GM21576 (cell line): ENCODE results near the gene CHST10.

Experiments
- ATAC-seq: cut with Tn5 transposase; IDR thresholded peaks from one replicate; pipeline ENCODE4 v1.9.1; 2021; ENCODE audit warnings: mild to moderate bottlenecking, moderate library complexity; ENCODE audit not compliant: unreplicated experiment

Gene CHST10

DNA sequence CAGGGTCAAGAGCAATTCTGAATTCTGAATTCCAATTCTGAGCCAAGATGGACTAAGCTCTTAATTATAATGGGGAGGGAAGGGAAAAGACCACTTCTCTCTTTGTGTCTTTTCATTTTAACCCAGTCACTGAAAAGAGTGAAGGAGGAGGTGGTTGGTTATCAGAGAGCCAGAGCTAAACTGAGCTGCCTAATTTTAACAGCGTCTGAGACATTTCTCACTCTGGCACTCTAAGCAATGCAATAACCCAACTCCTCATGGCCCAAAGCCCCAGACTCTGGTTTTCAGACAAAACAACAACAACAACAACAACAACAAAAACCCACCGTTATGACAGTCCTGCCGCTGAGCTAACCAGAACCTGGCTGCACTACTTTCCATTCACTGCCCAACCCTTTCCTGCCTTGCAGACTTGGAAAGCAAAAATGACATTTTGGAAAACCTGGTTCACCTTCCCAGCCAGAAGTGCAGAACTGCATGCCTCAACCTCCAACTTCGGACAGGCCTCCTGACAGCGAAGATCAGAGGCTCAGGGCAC lies 1.0 kb downstream of the CHST10 start:
- no peak for ATAC-seq

DNA sequence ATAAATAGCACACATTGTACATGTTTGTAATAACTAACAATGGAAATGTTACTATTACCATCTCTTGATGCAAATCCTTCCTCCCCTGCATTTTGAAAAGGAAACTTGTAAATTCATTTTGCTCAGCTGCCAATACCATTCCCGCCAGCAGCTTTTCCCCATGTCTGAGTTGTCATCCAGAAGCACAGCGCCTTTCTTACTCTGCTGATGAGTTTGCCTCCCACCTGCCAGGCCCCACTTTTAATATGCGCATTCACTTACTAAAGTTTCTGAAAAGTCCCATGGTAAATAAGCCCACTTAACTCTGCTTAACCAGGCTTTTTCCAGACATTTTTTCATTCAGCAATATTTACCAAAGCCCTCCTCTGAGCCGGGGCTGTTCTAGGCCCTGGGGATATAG lies 3.9 kb downstream of the CHST10 start:
- no peak for ATAC-seq

DNA sequence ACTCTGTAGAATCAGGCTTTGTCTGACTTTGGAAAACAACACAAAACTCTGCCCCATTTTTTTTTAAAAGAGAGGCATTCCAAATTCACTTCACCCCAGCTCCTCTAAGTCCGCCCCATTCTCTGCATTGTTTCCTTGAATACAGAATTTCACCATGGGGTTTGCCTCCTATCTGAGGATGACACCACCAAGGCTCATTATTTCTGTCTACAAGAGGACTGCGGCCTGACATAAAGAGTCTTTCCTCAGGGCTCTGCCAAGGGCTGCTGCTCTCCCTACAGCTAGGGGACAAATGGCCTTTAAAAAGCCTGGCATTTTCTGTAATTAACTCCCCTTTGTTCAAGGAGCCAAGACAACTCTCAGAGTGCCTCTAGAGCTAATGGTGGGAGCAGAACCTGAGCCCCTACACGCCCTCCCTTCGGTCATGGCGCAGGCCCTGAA lies 4.6 kb downstream of the CHST10 start:
- ATAC-seq = no peak

DNA sequence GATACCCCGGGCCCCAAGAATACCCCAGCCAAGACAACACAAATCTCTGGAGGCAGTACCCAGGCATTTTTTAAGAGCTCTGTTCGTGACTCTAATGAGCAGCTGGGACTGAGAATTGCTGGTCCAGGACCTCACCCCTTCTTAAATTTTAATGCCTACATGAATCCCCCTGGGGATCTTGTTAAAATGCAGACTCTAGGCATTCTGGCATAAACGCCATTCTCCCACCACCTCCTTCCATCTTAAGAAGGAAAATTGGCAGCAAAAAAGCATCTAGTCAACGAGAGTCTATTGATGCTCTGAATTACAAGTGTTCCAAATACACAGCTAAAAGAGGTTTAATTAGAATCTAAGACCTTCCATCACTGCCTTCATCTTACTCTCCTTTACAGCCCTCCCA lies 5.0 kb downstream of the CHST10 start:
- ATAC-seq = no peak

DNA sequence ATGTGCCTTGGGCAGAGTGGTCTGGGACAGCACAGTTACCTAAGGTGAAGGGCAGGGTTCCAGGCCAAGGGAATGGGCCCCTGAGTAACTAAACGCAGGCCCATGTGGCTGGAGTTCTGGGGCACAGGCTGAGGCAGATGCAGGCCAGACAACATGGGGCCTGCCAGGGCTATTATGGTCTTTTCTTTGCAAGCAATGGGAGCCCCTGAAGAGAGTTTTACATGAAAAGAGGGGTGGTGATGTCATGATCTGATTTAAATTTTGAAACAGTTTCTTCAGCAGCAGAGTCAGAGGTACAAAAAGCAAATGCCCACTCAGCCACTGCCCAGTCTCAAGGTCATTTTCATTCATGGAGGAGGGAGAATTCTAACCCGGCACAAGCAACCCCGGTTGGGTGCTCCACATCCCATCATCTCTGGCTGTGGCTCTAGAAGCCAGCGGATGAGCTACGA lies 5.6 kb downstream of the CHST10 start:
- no peak for ATAC-seq

DNA sequence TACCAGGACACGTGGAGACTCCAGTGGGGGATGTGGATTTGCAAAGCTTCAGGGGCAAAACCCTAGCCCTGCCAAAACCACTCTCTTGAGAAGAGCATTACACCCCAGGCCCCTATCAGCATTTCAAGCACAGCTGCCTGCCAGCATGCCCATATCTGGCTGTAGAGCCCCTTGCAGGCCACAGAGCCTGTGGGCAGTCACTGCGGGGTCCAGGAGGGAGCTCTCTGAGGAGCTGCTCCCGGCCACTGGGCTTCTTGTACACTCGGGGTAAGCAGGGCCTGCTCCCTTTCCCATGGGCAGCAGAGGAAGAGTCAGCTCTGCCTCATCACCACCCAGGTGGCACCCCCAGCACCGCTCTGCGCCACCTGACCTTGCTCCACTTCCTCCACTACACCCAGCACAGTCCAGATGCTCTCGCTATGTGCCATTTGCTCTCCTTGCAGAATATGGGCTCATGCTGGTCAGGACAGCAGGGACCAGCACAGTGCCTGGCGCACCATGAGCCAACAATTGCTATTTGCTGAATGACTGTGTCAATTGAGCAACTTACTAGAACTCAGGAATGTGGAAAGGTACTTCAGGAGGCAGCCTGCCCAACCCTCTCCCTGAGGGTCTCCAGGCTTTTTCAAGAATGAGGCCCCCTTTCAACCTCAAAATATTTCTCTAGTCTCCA lies 7.4 kb downstream of the CHST10 start:
- no peak for ATAC-seq

DNA sequence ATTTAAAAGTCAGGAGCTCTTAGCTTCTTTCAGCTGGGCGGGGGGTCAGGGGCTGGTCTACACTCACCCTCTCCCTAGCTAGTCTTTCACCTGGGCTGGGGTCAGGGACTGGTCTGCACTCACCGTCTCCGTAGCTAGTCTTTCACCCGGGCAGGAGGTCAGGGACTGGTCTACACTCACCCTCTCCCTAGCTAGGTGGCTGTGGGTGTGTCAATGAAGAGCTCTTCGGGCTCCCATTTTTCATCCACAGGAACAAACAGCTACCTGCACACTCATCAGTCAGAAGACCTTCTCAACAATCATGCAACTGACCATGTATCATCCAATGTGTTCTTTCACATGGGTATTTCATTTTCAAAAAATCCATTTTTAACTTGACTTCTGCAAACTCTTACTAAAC lies 8.0 kb downstream of the CHST10 start:
- no peak for ATAC-seq

DNA sequence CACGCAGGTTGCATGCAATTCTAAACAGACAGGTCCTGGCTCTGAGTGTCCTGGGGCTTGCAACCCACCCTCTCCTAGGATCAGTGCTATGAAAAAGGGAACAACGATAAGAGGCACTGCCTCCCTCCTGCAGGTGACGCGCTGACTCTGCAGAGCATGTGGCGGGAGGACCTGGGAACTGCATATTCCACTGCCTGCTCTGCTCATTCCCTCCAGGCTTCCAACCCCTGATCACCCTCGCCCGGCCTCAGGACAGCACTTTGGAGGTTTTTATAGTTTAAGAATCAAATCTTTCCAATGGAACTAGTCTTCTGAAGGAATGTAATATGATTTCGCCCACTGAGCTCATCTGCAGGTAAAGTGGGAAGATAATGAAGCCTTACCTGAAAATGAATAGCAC lies 8.5 kb downstream of the CHST10 start:
- no peak for ATAC-seq

DNA sequence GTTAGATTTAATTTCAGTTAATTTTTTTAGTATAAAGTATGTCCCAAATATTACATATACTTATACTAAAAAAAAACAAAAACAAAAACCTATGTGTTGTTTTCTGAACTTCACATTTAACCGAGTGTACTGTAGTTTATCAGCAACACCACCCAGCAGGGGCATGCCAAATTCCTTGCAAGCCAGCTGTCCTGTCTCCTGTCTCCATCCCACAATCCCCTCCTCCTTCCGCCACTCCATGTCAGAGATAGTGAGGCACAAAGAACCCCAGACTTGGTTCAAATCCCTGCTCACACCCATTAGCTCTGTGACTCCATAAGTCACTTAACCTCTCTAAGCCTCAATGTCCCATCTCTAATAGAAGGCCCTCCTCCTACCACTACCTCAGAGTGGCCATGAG lies 9.4 kb downstream of the CHST10 start:
- no peak for ATAC-seq

DNA sequence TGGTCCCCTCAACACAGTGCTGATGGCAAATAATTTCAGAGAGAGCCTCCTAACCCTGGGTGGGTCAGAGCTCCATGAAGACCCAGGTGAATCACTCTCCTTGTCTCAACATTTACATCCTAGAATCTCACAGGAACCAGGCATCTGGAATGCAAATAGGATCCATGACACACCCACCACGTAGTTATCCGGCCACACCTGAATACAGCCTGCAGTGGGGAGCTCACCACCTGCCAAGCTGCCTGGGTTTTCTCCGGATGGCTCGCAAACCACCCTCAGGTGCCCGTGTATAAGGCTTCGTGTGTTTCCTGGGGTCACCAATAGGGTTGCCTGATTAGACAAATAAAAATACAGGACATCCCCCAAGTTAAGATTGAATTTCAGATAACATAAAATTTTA lies 9.9 kb downstream of the CHST10 start:
- ATAC-seq = no peak

DNA sequence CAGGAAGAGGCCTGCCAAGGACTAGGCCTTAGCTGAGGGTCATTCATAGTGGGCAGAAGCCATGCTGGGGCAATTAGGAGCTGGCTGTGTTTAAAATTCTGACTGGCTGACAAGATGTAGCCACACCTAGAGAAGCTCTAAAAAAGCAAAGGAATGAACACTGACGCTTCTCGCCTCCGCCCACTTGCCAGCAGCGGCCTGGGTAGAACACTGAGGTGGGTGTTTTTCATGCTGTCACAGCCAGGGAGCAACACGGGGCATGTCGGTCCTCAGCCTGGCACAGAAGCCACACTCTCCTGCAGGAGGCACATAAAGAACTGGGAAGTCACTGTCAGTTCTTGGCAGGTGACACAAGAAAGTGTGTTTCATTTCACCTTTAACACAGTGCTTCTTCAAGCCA lies 10.4 kb downstream of the CHST10 start:
- no peak for ATAC-seq

DNA sequence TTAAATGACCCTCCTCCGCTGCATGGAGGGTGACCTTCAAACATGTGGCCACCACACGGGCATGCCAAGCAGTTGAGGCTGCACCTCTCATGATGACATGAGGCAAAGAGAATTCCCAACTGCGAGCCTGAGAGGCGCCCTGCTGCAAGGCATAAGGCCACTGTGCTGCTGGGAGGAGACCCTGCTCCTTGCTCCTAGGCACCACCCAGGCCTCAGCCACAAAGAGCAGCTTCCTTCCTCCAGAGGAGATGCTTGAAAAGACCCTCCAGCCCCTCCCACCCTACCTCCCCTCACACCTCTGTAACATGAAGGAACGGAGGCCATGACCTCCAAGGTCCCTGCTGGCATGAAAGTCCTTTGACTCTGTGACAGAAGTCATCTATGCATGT lies 11.4 kb downstream of the CHST10 start:
- ATAC-seq = no peak

DNA sequence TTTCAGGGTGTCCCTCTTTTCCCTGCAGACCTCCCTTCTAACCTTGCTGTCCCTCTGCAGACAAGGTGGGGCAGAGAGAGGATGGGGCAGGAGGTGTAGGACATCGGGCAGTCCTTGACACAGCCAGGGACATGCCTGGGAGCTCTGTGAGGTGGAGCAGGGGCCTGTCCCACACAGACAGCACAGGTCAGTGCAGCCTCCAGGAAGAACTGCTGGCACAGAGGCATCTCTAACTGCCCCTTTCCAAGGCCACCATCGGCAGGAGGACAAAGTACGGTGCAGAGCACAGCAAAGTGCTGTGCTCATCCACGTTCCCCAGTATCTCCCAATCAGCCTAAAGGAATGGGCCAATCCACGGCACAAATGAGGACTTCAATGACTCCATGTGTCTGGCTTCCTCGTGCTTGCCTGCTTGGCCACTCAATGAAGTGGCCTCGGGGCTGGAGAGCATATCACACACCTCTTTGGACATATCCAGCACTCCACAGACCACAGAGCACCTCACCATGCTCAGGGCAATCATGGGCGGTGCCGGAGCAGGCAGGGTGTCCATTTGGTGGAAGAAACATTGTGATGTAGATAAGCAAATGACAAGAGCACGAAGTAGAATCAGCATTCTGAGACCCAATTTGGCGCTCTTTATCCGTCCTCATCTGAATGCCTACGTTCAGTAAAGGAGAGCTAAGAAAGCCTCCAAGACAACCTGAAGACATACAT lies 11.9 kb downstream of the CHST10 start:
- no peak for ATAC-seq

DNA sequence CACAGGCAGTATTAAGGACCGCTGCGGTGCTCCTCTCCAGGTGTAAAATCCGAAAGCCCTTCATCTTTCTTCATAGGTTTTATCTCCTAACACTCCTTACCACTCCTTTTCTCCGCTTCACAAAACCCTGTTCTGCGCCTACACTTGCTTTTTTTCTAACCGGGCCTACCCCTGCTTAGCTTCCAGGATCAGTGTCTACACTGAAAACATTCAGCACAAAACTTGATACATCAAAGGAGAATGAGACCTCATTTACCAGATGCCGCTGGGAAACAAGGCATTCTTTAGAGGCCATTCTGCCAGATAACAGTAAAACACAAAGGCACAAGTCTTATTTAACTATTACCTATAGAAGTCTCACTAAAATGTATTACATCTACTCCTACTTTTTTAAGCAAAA lies 13.1 kb downstream of the CHST10 start:
- ATAC-seq = no peak

DNA sequence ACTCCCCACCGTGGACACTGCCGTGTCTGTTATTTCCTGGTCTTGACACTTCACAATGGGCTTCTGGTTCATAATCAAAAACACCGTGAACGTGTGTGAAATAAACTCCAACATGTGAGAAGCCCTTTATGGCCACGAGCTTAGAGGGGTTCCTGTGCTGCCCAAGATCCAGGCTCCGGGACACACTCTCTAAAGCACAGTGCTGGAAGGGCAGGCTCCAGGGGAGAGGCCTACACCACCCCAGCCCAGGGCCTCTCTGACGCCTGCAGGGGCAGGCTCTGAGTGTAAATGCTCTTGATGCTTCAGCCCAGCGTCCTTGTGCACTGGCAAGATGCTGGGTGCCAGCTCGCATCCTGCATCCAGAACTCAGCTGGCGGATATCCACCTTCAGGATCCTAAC lies 13.7 kb downstream of the CHST10 start:
- ATAC-seq = no peak

DNA sequence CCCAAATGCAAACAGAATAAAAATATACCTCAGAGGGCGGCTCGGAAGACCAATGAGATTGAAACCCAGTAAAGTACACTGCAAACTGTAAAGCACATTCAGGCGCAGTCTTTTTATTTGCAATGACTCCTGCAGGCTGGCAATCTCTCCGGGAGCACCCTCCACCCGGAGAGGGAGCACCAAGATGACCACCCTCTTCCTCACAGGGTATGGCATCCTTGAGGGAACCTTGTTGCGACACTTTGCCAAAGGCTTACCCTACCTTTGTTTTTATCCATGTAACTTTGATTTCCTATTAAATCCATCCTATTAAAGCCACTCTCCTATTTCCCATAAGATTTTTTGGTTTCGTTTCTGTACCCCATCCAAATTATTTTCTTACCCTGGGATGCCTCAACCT lies 16.2 kb downstream of the CHST10 start:
- no peak for ATAC-seq

DNA sequence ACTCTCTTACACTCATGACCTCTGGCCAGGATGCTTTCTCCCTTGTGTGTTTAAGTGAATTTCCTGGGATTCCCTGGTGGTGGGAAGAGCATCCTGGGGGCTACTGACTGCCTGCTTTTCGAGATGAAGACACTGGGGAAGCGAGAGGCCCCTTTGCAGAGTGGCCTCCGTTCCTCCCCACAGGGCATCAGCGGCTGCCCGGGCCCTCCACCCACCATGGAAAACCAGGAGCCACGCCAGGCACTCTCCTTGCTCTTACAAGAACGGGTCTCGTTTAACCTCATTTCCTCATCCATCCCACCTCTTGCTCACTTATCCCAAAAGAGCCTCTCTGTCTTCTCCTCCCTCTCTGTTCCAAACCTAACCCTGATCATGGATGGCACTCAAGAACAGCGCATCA lies 17.8 kb downstream of the CHST10 start:
- no peak for ATAC-seq

DNA sequence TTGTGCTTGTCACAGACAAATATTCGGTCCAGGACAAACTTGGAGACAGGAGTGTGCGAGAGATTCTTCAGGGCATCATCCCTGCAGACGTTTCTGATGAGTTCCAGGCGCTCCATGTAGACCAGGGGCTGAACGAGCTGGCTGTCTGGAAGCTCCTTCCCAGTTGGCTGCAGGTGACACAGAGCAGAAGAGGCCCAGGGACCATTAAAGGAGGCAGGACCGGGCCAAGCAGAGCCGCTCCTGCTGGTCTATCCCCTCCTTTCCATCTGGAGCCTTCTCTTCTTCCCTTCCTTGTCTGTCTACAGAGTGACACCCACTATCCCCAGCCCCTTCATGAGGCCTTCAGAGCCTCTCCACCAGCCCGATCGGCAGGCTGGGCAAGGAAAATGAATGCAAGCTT lies 19.5 kb downstream of the CHST10 start:
- ATAC-seq = no peak

DNA sequence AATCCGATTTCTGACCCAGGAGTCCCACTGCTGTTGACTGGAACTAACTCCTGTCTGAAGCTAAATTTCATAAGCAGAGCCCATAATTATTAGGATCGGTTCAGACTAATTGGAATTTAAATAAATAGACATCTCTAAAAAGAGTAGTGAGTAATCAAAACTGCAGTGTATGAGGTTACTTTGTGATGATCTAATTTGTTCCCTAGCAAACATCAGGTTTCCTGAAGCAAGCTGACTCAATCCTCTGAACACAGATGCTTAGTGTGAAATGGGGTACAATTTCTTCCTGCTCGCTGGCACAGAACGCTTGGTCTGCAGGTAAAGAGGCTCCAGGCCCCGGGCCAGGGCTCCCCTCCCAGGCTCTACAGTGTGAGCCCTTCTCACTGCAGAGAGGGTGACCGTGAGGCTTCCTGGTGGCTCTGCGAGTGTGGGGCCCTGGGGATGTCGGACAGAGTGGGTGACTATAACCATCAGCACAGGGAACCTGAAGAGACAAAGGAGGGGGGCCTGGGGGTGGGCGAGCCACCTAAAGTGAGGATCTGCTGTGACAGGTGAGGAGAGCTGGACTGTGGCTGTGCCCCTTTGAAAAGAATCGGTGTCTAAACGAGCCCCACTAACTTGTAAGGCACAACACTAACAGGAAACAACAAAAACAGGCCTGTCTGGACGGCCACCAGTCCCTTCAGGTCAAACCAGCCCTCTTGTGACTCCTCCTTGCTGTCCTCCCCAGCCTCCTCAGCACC lies 20.2 kb downstream of the CHST10 start:
- ATAC-seq = no peak

DNA sequence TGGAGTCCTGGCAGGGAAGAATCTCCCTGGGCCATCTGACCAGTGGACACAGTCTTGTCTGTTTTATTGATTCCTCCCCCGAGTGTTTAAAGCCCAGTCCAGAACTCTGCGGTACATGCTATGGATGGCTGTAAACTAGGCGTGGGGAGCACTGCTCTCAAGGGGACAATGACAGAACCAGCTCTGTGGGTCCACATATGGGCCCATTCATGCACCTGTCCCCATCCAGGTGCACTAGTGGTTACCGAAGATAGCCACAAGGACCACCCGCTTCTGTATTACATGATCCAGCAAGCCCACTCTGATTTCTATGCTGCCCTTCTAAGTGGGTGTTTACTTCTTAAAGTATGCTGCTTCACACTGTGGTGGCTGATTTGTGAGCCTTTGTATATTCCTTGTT lies 21.0 kb downstream of the CHST10 start:
- no peak for ATAC-seq

DNA sequence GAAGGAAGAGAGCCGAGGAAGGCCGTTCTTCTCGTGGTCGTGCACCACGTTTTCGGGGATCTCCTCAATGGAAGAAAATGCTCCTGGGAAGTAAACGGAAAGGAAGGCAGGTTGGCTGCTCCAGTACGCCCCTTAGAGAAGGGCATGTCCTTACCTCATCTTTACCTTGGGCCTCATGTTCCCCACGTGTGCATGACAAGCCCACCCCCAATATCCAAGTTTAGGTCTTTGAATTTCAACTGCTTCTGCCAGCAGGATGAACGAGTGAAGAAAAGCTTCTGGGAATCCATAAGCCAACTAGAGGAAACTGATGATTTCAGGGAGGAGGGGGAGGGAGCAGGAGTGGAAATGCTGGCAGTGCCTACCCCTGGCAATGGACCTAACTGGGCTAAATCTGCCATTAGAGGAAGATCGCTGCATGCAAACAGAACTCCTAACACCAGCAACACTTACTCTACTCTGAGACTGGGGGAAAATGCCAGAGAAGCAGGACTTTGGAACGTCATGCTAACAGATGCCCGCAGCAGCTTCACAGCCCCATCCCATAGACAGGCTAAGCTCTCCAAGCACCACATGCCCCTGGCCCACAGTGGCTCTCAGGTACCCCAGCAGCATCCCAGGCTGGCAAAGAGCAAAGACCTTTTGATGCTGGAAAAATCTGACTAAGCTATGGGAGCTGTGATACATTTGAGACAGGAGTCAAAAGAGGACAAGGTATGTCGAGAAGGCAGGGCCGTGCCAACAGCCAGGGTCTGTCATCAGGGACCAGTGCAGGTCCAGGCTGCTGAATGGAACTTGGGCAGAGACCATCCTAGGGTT lies 21.7 kb downstream of the CHST10 start:
- no peak for ATAC-seq
